Central memory CD8-positive, alpha-beta T cell (primary cell): ENCODE measurements around the gene LETM1.
A peak's percentile ranks its signal among the peaks of the same experiment; 100 is the strongest.

Source experiments
- ATAC-seq: fragments of 150-1000 bp; cut with Tn5 transposase; replicated peaks from 2 replicates; pipeline ENCODE4 v1.10.0; 2022; ENCODE audit warnings: mild to moderate bottlenecking, moderate FRiP score, moderate number of reproducible peaks; ENCODE audit not compliant: poor library complexity, severe bottlenecking; ENCODE audit errors: extremely low read depth
- DNase-seq, 2 donors: peaks; one replicate each; pipeline ENCODE4 v3.0.0; 2021; ENCODE audit warnings: low spot score in 2 of 2
- H3K27ac Mint-ChIP-seq: one replicate; pipeline ENCODE4 v1.8.0; 2022; ENCODE audit warnings: low read depth, mild to moderate bottlenecking, moderate library complexity, mixed read lengths
- H3K27me3 Mint-ChIP-seq: one replicate; pipeline ENCODE4 v1.8.0; 2022; ENCODE audit warnings: mixed read lengths
- H3K36me3 Mint-ChIP-seq: one replicate; pipeline ENCODE4 v1.8.0; 2022; ENCODE audit warnings: mild to moderate bottlenecking, moderate library complexity, mixed read lengths; ENCODE audit not compliant: insufficient read depth
- H3K4me1 Mint-ChIP-seq: one replicate; pipeline ENCODE4 v1.8.0; 2022; ENCODE audit warnings: mixed read lengths
- H3K4me3 Mint-ChIP-seq: one replicate; pipeline ENCODE4 v1.8.0; 2022; ENCODE audit warnings: mild to moderate bottlenecking, moderate library complexity, mixed read lengths
- H3K9me3 Mint-ChIP-seq: one replicate; pipeline ENCODE4 v1.8.0; 2022; ENCODE audit warnings: mixed read lengths

LETM1 gene

DNA sequence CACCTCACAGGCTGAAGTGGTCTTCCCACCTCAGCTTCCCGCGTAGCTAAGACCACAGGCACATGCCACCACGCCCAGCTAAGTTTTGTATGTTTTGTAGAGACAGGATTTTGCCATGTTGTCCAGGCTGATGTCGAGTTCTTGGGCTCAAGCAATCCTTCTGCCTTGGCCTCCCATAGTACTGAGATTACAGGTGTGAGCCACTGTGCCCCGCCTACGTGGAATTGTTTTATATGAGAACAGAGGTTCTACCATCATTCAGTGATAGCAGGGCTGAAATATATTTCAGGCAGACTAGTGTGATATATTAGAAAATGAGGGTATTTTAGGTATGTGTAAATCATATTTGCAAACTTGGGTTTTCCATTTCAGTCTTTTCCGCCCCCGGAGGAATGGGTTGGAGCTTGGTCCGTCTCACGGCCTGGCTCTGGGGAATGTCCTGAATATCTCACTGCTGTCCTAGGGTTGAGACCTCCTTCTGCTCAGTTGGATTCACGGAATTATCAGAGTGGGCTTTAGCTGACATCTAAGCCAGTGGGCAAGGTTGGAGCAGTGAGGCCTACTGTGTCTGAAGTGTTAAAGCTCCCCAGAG, 35.1 kb upstream of the LETM1 start:
- peaks cover 2% of the 10 kb centered on the region for H3K36me3 Mint-ChIP-seq
- peaks cover 16% of the 10 kb centered on the region for H3K4me1 Mint-ChIP-seq
- no peak overlapping the region for H3K4me3 Mint-ChIP-seq
- H3K27me3 Mint-ChIP-seq, result no peaks in the 10 kb centered on the region
- ATAC-seq (no peak), DNase-seq (no peak)
- H3K27ac Mint-ChIP-seq, result no peak overlapping the region
- H3K9me3 Mint-ChIP-seq, result no peaks in the 10 kb centered on the region

DNA sequence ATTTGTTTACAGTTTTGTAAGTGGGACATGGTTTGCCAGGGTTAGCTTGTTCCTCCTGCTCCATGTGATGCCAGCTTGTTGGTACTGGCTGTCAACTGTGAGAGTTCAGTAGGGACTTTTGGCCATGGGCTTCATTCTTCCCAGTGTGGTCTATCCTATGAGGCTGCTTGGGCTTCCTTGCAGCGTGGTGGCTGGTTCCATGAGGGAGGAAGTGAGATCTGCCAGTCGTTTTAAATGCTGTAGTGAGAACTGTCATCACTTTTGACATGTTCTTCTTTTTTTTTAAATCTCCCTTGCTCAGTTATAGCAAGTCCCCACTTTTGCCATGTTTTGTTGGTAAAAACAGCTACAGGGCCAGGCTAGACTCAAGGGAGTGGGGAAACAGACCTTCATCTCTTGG, 31.1 kb upstream of the LETM1 start:
- Mint-ChIP-seq H3K4me3 (no peak overlapping the region), H3K27me3 (no peaks in the 10 kb centered on the region), H3K9me3 (no peaks in the 10 kb centered on the region), H3K27ac (no peak overlapping the region), H3K4me1 (peaks cover 23% of the 10 kb centered on the region), H3K36me3 (no peaks in the 10 kb centered on the region)
- DNase-seq (no peak), ATAC-seq (no peak)

DNA sequence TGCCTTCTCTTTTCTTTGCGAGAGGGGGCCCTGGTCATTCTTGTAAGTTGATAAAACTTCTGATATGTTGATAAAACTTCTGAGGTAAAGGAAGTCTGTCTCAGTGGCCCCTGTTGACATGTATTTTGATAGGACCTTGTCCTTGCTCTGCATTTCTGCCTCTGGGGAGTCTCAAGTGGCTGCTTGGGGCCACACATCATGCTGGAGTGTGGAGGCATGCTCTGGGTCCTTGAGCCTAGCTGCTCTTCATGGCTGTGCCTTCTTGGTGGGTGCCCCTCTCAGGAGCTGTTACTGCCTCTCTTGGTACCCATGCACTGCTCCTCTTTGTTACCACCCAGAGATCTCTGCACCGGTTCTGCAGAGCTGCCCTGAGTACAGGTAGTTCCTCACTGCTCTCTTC, 29.5 kb upstream of the LETM1 start:
- Mint-ChIP-seq H3K9me3 (no peaks in the 10 kb centered on the region), H3K4me3 (no peak overlapping the region), H3K27ac (peak overlapping the region; percentile 71), H3K36me3 (no peaks in the 10 kb centered on the region), H3K4me1 (peaks cover 33% of the 10 kb centered on the region), H3K27me3 (no peaks in the 10 kb centered on the region)
- DNase-seq (no peak), ATAC-seq (no peak)

DNA sequence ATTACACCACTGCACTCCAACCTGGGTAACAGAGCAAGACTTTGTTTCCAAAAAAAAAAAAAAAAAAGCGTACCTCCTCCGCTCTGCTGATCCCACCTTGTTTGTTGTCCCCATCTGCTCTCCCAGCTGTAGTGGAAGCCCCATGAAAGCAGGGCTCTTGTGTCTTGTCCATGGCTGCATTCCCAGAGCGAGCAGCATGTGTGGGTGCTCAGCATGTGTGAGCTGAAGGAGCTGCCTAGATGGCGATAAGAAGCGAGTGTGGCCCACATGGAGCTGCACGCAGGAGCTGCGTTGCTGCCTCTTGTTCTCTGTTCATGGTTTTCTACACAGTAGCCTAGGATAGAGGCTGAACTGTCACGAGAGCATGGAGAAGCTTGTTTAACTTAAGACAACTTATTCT, 27.6 kb upstream of the LETM1 start:
- Mint-ChIP-seq H3K27me3 (no peaks in the 10 kb centered on the region), H3K27ac (no peak overlapping the region), H3K9me3 (no peaks in the 10 kb centered on the region), H3K4me1 (peaks cover 40% of the 10 kb centered on the region), H3K4me3 (no peak overlapping the region), H3K36me3 (no peaks in the 10 kb centered on the region)
- DNase-seq (no peak), ATAC-seq (no peak)

DNA sequence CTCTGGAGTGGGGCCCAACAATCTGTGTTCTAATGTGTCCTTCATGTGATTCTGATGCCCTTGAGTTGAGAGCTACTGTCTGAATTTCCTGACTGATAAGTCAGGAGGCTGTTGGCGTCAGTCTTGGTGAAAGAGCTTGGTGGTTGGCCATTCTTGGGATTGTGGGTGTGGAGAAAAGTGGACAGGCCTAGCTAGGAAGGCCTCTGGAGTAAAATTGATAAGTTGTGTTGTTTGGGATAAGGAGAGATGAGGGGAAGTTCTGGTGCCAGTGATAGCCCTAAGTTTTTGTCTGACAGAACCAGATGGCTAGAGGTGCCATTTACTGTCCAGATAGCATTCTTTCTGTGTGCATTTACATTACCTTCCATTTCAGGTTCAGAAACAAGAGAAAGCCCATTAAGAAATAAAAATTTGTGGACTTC, 26.9 kb upstream of the LETM1 start:
- no peaks in the 10 kb centered on the region for H3K27me3 Mint-ChIP-seq
- DNase-seq (no peak), ATAC-seq (no peak)
- H3K4me3 Mint-ChIP-seq, result no peak overlapping the region
- H3K36me3 Mint-ChIP-seq, result no peaks in the 10 kb centered on the region
- no peak overlapping the region for H3K27ac Mint-ChIP-seq
- no peaks in the 10 kb centered on the region for H3K9me3 Mint-ChIP-seq
- peaks cover 42% of the 10 kb centered on the region for H3K4me1 Mint-ChIP-seq

DNA sequence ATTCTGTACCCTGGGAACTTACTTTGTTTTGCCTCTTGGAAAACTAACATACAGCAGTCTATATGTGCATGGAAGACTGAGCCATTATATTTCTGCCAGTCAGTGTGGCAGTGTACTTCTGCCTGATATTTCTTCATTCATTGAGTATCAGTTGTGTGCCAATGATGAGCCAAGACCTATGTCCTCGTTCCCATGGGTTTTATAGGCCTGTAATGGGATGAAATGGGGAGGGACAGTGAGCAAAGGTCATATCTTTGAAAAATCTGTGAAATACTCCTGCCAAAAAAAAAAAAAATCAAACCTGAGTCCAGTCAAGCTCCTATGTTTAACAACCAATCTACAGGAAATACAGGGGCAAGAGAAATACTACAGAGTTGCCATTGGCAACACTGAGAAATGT, 24.4 kb upstream of the LETM1 start:
- Mint-ChIP-seq H3K27ac (peak overlapping the region; percentile 30), H3K4me3 (no peak overlapping the region), H3K36me3 (peaks cover 1% of the 10 kb centered on the region), H3K27me3 (no peaks in the 10 kb centered on the region), H3K9me3 (no peaks in the 10 kb centered on the region), H3K4me1 (peaks cover 38% of the 10 kb centered on the region)
- DNase-seq (no peak), ATAC-seq (no peak)

DNA sequence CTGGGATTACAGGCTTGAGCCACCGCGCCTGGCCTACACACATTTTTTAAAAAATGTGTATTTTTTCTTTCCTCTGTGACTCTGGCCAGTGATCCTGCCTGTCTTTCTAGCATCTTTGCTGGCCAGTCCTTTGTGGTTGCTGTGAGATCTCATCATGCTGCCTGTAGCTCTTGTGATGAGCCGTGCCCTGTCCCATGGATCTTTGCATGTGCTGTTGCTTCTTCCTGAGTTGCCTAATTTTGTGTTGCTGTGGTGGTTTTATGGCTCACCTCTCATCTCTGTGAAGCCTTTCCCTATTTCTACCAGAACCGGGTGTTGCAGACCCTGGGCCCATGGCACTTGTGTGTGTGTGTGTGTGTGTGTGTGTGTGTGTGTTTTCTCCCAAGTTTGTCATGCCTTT, 23.5 kb upstream of the LETM1 start:
- Mint-ChIP-seq H3K27ac (no peak overlapping the region), H3K27me3 (no peaks in the 10 kb centered on the region), H3K4me3 (no peak overlapping the region), H3K36me3 (peaks cover 1% of the 10 kb centered on the region), H3K4me1 (peaks cover 40% of the 10 kb centered on the region), H3K9me3 (no peaks in the 10 kb centered on the region)
- ATAC-seq (no peak), DNase-seq (no peak)

DNA sequence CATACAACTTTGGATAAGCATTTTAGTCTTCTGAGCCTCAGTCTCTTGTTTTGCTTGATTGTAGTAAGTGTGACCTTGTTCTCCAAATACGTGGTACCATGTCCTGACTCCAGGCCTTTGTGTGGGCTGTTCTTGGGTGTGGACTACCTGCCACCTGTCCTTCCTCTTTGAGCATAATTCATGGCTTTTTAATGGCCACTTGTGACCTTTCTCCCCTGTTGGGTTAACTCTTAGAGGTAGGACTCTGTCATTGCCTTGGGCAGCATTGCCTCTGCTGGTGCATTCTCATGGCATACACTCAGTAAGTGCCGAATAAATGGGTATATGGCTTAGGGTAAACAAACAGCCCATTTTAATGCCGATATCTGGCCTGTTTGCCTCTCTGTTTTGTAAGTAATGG, 18.2 kb upstream of the LETM1 start:
- H3K9me3 Mint-ChIP-seq, result no peaks in the 10 kb centered on the region
- peak overlapping the region; percentile 29 for H3K27ac Mint-ChIP-seq
- no peaks in the 10 kb centered on the region for H3K27me3 Mint-ChIP-seq
- H3K36me3 Mint-ChIP-seq, result peaks cover 25% of the 10 kb centered on the region
- peaks cover 39% of the 10 kb centered on the region for H3K4me1 Mint-ChIP-seq
- DNase-seq (no peak), ATAC-seq (no peak)
- peak overlapping the region; percentile 9 for H3K4me3 Mint-ChIP-seq

DNA sequence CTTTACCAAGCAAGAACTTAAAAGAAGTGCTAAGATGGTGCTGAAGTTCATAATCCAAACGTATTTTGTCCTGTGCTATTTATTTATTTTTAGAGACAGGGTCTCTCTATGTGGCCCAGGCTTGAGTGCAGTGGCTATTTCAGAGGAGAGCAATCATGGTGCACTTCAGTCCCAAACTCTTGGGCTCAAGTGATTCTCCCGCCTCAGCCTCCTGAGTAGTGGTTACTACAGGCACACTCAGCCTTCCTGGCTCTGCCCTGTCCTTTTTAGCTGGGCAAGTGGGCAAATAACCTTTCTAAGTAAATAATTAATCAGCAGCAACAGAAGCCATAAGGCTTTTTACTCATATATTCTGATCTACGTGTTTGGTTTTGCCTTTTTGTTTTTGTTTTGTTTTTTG, 17.8 kb upstream of the LETM1 start:
- Mint-ChIP-seq H3K4me1 (peaks cover 37% of the 10 kb centered on the region), H3K9me3 (no peaks in the 10 kb centered on the region), H3K27ac (no peak overlapping the region), H3K36me3 (peaks cover 25% of the 10 kb centered on the region), H3K4me3 (no peak overlapping the region), H3K27me3 (no peaks in the 10 kb centered on the region)
- ATAC-seq, result no peak
- no peak for DNase-seq

DNA sequence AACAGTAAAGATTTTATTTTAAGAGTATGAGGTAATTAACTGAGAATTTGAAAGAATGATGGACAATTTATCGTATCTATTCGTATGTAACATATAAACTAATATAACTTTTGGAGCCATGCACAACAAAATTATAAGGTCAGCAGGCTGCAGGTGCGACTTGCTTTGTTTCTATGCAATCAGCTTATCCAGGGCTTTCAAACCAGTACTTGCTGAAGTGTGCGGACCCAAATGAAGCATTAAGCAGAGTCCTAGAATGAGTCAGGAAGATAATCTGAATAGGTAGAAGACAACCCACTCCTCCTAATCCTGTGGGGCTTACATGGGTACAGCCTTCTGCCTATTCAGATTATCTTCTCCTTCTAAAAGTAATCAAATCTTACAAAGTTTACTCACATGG, 17.3 kb upstream of the LETM1 start:
- Mint-ChIP-seq H3K36me3 (peaks cover 25% of the 10 kb centered on the region), H3K9me3 (no peaks in the 10 kb centered on the region), H3K27me3 (no peaks in the 10 kb centered on the region), H3K4me3 (peak overlapping the region; percentile 77), H3K4me1 (peaks cover 32% of the 10 kb centered on the region), H3K27ac (peak overlapping the region; percentile 96)
- no peak for DNase-seq
- no peak for ATAC-seq

DNA sequence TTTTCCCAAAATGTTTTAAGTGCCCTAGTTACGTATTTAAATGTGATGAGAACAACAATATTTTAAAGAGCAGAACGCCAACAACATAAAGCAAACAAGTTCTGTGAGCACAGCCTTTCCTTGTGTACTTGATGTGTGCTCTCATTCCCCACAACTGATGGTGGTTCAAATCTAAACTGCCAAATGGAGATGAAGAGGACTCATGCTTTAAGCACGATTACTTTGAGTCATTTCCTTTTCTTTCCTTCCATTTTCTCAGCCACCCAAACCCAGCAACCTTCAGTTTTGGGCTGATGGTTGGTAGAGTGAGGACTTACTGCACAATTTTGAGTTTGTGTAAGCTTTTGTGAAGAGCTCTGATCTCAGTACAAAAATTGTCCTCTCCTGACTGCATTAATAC, 16.9 kb upstream of the LETM1 start:
- Mint-ChIP-seq H3K36me3 (peaks cover 25% of the 10 kb centered on the region), H3K27ac (peak overlapping the region; percentile 96), H3K9me3 (no peaks in the 10 kb centered on the region), H3K4me1 (peaks cover 32% of the 10 kb centered on the region), H3K4me3 (peak overlapping the region; percentile 77), H3K27me3 (no peaks in the 10 kb centered on the region)
- DNase-seq (no peak), ATAC-seq (no peak)

DNA sequence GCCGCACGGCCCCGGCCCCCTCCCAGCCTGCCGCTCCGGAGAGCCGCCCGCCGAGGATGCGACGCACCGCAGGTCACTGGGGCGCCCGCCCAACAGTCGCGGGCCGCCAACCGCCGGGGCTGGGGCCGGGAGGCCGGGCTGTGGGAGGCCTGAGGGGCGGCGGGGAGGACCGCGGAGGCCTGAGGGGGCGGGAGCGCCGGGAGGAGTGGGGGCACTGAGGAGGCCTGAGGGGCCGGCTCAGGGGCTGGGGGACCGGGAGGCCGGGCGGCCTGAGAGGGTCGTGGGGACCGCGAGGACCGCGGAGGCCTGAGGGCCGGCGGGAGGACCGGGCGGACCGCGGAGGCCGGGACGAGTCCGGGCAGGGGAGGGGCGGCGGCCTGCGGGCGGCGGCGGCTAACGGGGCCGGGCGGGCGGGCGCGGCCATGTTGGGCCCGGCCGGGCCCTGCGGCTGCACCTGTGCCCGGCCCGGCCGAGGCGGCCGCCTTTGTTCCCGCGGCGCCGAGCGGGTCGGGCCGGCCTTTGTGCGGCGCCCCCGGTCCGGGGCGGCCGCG, 15.6 kb upstream of the LETM1 start:
- H3K9me3 Mint-ChIP-seq, result no peaks in the 10 kb centered on the region
- H3K36me3 Mint-ChIP-seq, result peaks cover 24% of the 10 kb centered on the region
- H3K4me3 Mint-ChIP-seq, result no peak overlapping the region
- DNase-seq (peak in 1 of 2 donors; percentile 20), ATAC-seq (no peak)
- H3K4me1 Mint-ChIP-seq, result peaks cover 22% of the 10 kb centered on the region
- H3K27me3 Mint-ChIP-seq, result no peaks in the 10 kb centered on the region
- no peak overlapping the region for H3K27ac Mint-ChIP-seq

DNA sequence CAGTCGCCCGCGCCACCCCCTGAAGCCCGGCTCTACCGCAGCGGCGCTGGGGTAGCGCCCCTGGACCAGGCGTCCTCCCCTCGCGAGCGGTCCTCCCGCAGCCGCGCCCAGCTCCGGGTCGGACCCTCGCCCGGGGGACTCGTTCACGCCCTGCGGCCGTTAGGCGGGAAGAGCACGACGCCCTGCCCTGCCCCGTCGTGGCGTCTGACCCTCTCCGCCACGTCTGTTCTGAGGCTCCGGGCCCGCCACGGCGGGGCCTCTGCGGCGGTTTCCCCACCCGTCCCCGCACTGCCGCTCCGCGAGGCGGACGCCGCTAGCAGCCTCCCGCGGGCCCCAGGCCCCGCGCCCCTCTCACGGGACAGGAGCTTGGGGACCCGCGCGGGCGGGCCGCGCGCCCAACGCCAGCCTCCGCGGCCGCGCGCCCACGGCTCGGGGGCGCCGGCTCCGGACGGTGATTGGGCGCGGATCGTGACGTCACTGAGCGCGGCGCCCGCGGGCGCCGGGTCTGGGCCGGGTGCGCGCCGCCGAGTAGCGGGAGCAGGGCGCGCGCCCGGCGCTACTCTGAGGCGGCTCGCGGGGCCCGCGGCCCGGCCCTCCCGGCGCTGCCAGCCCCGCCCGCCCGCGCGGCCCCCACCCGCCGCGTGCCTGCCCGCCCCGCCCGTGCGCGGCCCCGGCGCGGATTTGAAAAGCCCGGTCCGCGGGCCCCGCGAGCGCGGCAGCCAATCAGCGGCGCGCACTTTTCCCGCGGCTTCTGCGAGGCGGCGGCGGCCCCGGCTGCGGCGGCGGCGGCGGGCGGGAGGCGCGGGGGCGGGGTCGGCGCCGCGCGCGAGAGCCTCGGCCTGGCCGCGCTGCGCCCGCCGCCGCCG, 14.9 kb upstream of the LETM1 start, which contains the start of gene NSD2:
Gene NSD2 (plus strand): TSS at position 816 of the 866 bp plus-strand sequence. CDS start 29,262 bp downstream, outside the sequence.
- DNase-seq (peak; percentile 67 to 70), ATAC-seq (peak; percentile 76)
- H3K36me3 Mint-ChIP-seq, result peaks cover 24% of the 10 kb centered on the region
- peaks cover 22% of the 10 kb centered on the region for H3K4me1 Mint-ChIP-seq
- peak within 1 kb of the TSS; percentile 77 for H3K4me3 Mint-ChIP-seq
- peak within 1 kb of the TSS; percentile 96 for H3K27ac Mint-ChIP-seq
- no peaks in the 10 kb centered on the region for H3K27me3 Mint-ChIP-seq
- H3K9me3 Mint-ChIP-seq, result no peaks in the 10 kb centered on the region
